Glomerular visceral epithelial cell (primary cell): ENCODE measurements around the gene SLC43A3.

Source experiments
- DNase-seq: peaks from one replicate; pipeline ENCODE4 v3.0.0-alpha.2; 2016; ENCODE audit errors: extremely low spot score

The SLC43A3 gene

DNA sequence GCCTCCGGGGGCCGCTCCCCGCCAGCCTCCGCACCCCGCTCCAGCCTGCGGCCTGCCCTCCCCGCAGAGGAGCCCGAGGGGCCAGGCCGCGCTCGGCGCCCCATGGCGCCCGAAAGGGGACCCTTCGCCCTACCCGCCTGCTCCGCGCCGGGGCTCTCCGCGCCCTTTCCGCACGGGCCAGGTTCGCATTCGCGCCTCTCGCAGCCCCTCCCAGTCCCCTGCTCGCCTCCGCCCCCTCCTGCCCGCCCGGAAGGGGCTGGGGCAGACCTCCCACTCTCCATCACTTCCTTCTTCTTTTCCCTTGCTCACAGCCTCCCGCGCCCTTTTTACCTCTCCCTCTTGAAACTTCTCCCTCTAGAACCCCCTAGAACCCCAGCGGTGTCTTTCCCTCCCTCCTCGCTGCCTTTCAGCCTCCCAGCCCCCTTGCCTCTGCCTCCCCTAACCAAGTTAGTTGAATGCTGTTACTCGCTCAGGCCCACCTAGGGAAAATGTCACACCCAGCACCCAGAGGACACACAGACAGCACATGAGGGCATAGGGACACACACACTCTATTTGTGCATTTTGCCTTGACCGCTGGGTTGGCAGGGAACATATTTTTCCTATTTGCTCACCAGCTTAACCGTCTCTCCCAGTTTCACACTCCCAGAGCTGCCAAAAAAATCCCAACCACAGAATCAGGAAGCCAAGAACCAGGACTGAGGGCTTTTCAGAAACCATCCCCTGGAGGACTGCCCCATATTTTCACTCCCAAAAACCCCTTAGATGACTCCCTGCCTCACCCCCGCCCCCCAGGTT is at the start of gene SLC43A3:
Gene SLC43A3 (minus strand): TSS at position 193 of the 798 bp plus-strand sequence. CDS start 949 bp downstream, outside the sequence.
- DNase-seq: peak; percentile 85

DNA sequence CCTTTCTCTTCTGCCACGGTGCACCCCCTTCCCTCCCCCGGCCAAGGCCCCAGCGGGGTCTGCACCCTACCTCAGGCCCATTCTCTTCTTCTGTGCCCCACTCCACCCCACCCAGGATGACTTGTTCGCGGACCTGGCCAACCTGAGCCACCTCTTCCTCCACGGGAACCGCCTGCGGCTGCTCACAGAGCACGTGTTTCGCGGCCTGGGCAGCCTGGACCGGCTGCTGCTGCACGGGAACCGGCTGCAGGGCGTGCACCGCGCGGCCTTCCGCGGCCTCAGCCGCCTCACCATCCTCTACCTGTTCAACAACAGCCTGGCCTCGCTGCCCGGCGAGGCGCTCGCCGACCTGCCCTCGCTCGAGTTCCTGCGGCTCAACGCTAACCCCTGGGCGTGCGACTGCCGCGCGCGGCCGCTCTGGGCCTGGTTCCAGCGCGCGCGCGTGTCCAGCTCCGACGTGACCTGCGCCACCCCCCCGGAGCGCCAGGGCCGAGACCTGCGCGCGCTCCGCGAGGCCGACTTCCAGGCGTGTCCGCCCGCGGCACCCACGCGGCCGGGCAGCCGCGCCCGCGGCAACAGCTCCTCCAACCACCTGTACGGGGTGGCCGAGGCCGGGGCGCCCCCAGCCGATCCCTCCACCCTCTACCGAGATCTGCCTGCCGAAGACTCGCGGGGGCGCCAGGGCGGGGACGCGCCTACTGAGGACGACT is 49.3 kb upstream of the SLC43A3 start:
- no peak for DNase-seq

GRCh38 chr11:57475671-57476046 is 48.7 kb upstream of the SLC43A3 start:
- DNase-seq: no peak

GRCh38 chr11:57475191-57475590 is 48.3 kb upstream of the SLC43A3 start:
- DNase-seq: no peak

- DNase-seq: no peak
Measured at GRCh38 chr11:57474803-57475115, 47.8 kb upstream of the SLC43A3 start.

- DNase-seq: no peak
Measured at GRCh38 chr11:57474017-57474802, 47.3 kb upstream of the SLC43A3 start.

- no peak for DNase-seq
Measured at GRCh38 chr11:57473285-57473841, 46.4 kb upstream of the SLC43A3 start.

DNA sequence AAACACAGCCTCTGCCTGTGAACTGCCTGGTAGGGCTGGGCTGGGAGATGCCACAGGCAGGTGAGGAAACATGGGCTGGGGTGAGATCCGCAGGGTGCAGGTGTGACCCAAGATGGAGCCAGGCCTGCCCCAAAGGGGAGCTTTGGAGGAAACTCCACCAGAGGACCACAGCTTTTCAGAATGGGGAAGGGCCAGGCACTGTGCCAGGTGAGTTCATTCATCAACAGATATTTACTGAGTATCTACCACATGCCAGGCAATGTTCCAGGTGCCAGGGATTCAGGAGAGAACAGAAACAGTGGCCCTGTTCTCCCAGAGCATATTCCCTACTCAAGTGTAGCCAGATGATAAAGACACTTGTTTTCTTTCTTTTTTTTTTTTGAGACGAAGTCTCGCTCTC is 44.6 kb upstream of the SLC43A3 start:
- no peak for DNase-seq

DNA sequence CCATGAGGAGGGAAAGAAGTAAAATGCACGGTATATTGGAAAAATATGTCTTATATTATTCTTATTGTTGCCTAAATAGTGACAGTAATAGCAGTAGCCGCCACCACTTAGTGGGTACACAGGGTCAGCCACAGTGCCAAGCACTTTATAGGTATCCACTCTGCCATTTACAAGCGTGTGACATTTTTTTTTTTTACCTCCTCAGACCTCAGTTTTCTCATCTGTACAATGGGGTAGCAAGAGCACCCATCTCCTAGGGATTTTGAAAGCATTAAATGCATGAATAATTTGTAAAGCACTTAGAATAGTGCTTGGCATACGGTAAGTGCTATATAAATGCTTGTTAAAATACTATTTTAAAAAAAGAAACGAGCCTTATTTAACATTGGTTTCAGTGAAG is 42.3 kb upstream of the SLC43A3 start:
- no peak for DNase-seq

- DNase-seq: no peak
Measured at GRCh38 chr11:57468276-57468675, 41.4 kb upstream of the SLC43A3 start.

DNA sequence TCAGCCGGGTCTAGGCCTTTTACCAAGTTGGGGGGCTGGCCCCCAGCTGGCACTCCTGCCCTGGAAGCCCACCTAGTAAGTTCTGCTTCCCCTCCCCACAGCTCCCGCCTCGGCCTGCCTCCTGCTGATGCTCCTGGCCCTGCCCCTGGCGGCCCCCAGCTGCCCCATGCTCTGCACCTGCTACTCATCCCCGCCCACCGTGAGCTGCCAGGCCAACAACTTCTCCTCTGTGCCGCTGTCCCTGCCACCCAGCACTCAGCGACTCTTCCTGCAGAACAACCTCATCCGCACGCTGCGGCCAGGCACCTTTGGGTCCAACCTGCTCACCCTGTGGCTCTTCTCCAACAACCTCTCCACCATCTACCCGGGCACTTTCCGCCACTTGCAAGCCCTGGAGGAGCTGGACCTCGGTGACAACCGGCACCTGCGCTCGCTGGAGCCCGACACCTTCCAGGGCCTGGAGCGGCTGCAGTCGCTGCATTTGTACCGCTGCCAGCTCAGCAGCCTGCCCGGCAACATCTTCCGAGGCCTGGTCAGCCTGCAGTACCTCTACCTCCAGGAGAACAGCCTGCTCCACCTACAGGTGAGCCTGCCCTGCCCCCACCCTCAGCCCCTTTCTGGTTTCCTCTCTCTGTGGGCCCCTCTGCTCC is 40.7 kb upstream of the SLC43A3 start:
- no peak for DNase-seq

DNA sequence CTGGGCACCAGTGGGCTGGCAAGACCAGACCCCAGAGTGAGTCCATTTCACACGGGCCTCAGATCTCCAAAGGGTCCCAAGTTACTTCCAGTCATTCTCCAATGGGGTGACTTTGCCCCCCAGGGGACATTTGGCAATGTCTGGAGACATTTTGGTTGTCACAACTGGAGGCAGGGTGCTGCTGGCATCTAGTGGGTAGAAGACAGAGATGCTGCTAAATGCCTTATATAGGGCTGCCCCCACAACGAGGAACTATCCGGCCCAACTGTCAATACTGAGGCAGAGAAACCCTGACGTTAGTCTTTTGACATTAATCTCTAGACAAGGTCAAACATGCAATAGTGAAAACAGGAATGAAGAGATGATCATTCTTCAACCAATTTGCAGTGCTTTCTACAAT is 39.8 kb upstream of the SLC43A3 start:
- DNase-seq: no peak

DNA sequence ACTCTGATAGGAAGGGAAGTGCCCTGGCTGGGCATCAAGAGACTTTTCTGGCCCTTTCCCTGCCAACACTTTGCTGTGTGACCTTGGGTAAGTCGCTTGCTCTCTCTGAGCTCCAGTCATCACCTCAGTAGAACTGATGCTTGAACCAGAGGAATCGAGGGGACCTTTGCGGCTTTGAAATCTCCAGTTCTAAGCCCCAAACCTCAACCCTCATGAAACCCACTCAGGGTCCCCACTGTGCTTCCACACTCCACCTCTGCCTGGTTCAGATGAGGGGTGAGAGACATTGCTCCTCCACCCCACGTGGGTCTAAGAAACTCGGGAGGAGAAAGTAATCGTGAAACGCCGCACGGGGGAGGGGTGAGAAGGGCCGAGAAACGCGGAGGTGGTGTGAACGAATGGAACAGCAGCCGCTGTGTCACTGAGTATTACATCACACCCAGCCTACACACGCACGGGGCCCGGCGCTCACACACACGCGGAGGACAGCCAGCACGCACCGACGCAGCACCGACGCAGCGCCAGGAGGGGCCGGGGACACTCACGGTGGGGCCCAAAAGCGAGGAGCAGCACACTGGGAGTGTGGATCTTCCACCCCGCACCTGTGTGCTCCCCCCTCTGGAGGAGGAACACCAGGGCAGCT is 37.7 kb upstream of the SLC43A3 start:
- DNase-seq: no peak

DNA sequence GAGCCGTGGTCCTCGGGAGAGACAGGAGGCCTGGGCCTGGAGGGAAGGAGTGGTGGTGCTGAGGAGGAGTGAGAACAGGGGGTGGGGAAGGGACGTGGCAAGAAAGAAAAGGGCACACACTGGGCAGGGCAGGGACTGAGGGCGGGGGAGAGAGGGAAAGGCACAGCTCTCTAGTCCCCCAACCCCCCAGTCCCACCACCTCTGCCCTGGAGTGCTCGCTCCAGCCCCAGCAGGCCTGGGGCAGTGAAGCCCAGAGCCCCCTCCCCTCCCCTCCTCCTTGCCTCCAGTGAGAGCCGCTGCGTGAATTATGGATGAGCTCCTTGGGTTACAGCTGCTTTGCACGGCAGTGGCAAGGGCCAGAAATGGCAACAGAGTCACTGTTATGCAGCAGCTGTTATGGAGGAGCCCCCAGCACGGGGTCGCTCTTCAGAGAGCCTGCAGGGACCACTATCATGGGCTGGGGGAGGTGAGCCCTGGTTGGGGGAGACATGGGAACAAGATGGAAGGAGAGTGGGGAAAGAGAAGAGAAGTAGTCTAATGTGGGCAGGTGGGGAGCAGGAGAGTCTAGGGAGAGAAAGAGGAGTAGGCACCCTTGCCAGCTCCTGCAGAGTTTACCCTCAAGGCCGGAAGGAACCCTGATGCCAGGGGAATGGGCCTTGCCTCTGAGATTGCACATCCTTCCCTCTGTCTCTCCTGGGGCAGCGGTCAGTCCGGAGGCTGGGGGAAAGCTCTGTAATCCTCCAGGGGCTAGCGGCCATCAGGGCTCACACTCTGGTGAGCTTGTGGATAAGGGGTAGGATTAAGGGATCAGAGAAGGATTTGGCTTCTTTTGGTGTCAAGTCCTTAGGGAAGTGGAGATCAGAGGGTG is 37.0 kb upstream of the SLC43A3 start:
- DNase-seq: no peak

DNA sequence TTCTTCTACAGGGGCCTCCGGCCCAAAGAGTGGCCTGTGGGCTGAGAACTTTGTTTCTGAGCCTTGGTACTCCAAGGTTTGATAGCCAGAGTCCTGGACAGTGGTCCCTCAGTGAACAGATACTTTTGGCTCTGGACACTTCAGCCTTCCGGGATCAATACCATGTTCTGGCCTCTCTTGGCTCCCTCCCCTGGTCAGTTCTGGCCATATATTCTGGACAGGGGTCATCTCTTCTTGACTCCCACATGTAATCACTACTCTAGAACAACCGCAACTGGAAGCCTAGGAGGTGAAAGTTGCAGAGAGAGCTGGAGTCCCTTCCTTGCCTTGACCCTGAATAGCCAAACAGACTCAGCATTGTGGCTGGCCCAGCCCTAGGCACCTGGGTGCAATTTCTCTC is 35.7 kb upstream of the SLC43A3 start:
- no peak for DNase-seq

GRCh38 chr11:57461841-57462489 is 35.0 kb upstream of the SLC43A3 start:
- DNase-seq: no peak

GRCh38 chr11:57460758-57461749 is 34.1 kb upstream of the SLC43A3 start:
- no peak for DNase-seq

GRCh38 chr11:57460022-57460757 is 33.3 kb upstream of the SLC43A3 start, which contains the start of gene RTN4RL2:
Gene RTN4RL2, plus strand, starts transcription at chr11:57460528. Its CDS starts 338 bp downstream, at chr11:57460866.
- DNase-seq: peak; percentile 56
